PFSK-1 (cell line): ENCODE measurements around the gene ZEB1.

ENCODE experiments used
- FOXP2 ChIP-seq: optimal IDR thresholded peaks from 2 replicates; pipeline ENCODE3; 2011; ENCODE audit warnings: borderline replicate concordance, control low read depth, inconsistent platforms; ENCODE audit not compliant: insufficient read depth; ENCODE audit errors: extremely low read length, extremely low read depth
- POLR2AphosphoS5 ChIP-seq: IDR thresholded peaks from 2 replicates; pipeline ENCODE4 v1.6.1; 2012; ENCODE audit warnings: low read depth, mild to moderate bottlenecking, control low read depth, low read length, moderate library complexity
- SIN3A ChIP-seq: IDR thresholded peaks from 2 replicates; pipeline ENCODE4 v1.6.1; 2012; ENCODE audit warnings: mild to moderate bottlenecking, low read length, moderate library complexity, borderline replicate concordance; ENCODE audit not compliant: insufficient read depth
- TAF1 ChIP-seq: IDR thresholded peaks from 2 replicates; pipeline ENCODE4 v1.6.1; 2012; ENCODE audit warnings: low read length, control low read depth, borderline replicate concordance; ENCODE audit not compliant: insufficient read depth
- TF ChIP-seq, protein P1 (sequence below), 2 experiments: IDR thresholded peaks; 2 replicates each; pipeline versions ENCODE4 v1.6.1 to v1.8.0; 2011 to 2012; ENCODE audit warnings: low read depth in 2 of 2, low read length in 2 of 2, control low read depth in 1 of 2, inconsistent platforms in 1 of 2, mild to moderate bottlenecking in 1 of 2, moderate library complexity in 1 of 2; ENCODE audit not compliant: insufficient read depth in 1 of 2

The ZEB1 gene

GRCh38 chr10:31353574-31353973 lies 34.6 kb downstream of the ZEB1 start:
- TF ChIP-seq TAF1: no peak
- no peak for TF ChIP-seq POLR2AphosphoS5
- TF ChIP-seq SIN3A: no peak
- TF ChIP-seq FOXP2: no peak
- TF ChIP-seq, protein P1, sequence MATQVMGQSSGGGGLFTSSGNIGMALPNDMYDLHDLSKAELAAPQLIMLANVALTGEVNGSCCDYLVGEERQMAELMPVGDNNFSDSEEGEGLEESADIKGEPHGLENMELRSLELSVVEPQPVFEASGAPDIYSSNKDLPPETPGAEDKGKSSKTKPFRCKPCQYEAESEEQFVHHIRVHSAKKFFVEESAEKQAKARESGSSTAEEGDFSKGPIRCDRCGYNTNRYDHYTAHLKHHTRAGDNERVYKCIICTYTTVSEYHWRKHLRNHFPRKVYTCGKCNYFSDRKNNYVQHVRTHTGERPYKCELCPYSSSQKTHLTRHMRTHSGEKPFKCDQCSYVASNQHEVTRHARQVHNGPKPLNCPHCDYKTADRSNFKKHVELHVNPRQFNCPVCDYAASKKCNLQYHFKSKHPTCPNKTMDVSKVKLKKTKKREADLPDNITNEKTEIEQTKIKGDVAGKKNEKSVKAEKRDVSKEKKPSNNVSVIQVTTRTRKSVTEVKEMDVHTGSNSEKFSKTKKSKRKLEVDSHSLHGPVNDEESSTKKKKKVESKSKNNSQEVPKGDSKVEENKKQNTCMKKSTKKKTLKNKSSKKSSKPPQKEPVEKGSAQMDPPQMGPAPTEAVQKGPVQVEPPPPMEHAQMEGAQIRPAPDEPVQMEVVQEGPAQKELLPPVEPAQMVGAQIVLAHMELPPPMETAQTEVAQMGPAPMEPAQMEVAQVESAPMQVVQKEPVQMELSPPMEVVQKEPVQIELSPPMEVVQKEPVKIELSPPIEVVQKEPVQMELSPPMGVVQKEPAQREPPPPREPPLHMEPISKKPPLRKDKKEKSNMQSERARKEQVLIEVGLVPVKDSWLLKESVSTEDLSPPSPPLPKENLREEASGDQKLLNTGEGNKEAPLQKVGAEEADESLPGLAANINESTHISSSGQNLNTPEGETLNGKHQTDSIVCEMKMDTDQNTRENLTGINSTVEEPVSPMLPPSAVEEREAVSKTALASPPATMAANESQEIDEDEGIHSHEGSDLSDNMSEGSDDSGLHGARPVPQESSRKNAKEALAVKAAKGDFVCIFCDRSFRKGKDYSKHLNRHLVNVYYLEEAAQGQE (IDR thresholded peaks at IDR 0.05; ENCODE audit: insufficient read depth in 1 of 2, low read depth in 2 of 2, low read length in 2 of 2): no peak

DNA sequence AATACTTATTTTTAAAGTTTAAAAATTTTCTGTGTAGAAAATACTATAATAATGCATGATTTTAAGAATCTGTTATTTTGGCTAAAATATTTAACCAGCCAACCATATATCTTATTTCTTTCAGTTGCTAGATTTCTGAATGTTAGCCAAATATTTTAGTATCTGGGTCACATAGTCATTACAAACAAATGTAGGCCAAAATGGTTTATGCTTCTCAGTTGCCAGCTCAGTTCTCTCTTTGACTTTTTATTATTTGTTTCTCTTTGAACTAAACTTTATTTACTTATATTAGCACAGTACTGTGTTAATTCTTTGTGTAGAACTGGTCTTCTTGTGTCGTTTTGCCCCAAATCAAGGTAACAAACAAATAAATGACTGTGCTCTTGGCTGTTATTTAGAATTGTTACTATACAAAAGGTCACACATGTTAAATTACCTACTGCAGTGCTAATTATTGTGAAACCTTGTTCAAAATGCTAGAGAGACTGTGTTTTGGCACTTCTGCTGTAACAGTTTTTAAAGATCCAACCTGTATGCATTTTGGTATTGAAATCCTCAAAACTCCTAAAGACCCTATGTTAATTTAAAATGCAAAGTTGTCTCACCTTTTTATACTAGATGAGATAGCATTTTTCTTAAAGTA lies 39.8 kb downstream of the ZEB1 start:
- no peak for TF ChIP-seq FOXP2
- no peak for TF ChIP-seq POLR2AphosphoS5
- TF ChIP-seq TAF1: no peak
- TF ChIP-seq, protein P1 (IDR thresholded peaks at IDR 0.05; ENCODE audit: insufficient read depth in 1 of 2, low read depth in 2 of 2, low read length in 2 of 2): no peak
- no peak for TF ChIP-seq SIN3A

DNA sequence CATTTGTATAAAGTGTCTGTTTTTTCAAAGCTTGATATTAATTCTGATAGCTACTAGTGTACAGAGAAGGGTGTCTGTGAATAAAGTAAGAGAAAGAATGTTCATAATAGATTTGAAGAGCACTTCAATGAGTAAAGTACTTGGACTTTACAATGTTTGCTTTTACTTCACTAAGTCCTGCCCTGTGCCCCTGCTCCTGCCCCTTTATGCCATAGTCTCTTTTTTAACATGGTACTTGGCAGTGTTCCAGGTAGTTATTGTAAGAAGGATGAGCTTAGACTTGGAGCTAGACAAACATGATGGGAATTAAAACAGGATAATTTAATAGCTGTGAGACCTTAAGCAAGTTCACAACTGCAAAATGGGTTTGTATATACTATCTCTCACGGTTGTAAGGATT lies 41.0 kb downstream of the ZEB1 start:
- TF ChIP-seq SIN3A: no peak
- TF ChIP-seq FOXP2: no peak
- TF ChIP-seq, protein P1 (IDR thresholded peaks at IDR 0.05; ENCODE audit: insufficient read depth in 1 of 2, low read depth in 2 of 2, low read length in 2 of 2): no peak
- no peak for TF ChIP-seq POLR2AphosphoS5
- TF ChIP-seq TAF1: no peak

- TF ChIP-seq POLR2AphosphoS5 (no peak), TAF1 (no peak), SIN3A (no peak), FOXP2 (no peak)
- TF ChIP-seq, protein P1 (IDR thresholded peaks at IDR 0.05; ENCODE audit: insufficient read depth in 1 of 2, low read depth in 2 of 2, low read length in 2 of 2): no peak
Observed at GRCh38 chr10:31362023-31362641, 43.1 kb downstream of the ZEB1 start.
